ENCODE measurements around the gene SLC11A2.
A peak's percentile ranks its signal among the peaks of the same experiment; 100 is the strongest.

Gene SLC11A2

GRCh38 chr12:50981319-50982239 is 44.6 kb downstream of the SLC11A2 start:
- no peak for TF ChIP-seq ZFX (IDR thresholded peaks at IDR 0.05; ENCODE audit: borderline replicate concordance)
- TF ChIP-seq CTCF (IDR thresholded peaks at IDR 0.05) = no peak
- H3K27ac ChIP-seq = peak overlapping the region; percentile 39

DNA sequence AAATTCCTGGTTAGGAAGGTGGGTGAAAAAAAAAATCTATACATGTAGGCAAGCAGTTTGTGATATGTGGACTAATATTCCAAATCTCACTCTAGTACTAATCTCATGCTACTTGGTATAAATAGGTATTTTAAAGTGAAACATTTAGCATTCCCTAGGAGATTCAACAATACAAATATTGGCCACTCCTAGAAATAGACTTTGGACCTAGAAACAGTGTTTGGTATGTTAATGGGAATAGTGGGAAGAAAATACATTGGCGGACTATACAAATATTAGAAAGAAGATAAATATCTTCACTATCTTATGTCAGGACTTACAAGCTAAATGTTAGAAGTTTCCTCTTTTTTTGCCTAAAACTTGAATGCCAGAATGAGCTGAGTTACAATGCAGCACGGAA is 45.6 kb downstream of the SLC11A2 start:
- H3K27ac ChIP-seq = peak overlapping the region; percentile 39
- TF ChIP-seq ZFX (IDR thresholded peaks at IDR 0.05; ENCODE audit: borderline replicate concordance) = no peak
- no peak for TF ChIP-seq CTCF (IDR thresholded peaks at IDR 0.05)

GRCh38 chr12:50979369-50980052 is 46.7 kb downstream of the SLC11A2 start:
- H3K27ac ChIP-seq = peak overlapping the region; percentile 39
- TF ChIP-seq ZFX (IDR thresholded peaks at IDR 0.05; ENCODE audit: borderline replicate concordance) (no peak), CTCF (IDR thresholded peaks at IDR 0.05) (no peak)

- no peak overlapping the region for H3K27ac ChIP-seq
- no peak for TF ChIP-seq ZFX (IDR thresholded peaks at IDR 0.05; ENCODE audit: borderline replicate concordance)
- no peak for TF ChIP-seq CTCF (IDR thresholded peaks at IDR 0.05)
Measured at GRCh38 chr12:50971946-50972345, 54.2 kb downstream of the SLC11A2 start.

DNA sequence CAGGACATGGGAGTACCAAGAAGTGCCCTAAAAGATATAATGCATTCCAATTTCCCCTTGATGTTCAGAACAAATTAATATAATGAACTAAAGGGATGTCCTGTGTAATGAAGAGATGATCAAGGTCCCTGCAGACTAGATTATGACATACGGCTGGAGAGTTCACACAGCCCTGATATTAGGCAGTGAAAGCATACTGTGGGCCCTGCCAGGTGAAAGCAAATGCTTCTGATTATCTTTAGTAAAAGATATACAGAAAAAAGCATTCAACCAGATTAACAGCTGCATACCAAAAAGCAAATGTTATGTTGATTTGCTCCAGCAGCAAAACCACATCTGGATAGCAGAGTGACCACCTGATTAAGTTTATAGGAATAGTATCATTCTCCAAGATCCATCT is 61.8 kb downstream of the SLC11A2 start:
- TF ChIP-seq ZFX (IDR thresholded peaks at IDR 0.05; ENCODE audit: borderline replicate concordance) (no peak), CTCF (IDR thresholded peaks at IDR 0.05) (no peak)
- H3K27ac ChIP-seq = no peak overlapping the region

GRCh38 chr12:50961708-50962107 is 64.5 kb downstream of the SLC11A2 start:
- H3K27ac ChIP-seq = no peak overlapping the region
- TF ChIP-seq CTCF (IDR thresholded peaks at IDR 0.05) (no peak), ZFX (IDR thresholded peaks at IDR 0.05; ENCODE audit: borderline replicate concordance) (no peak)

DNA sequence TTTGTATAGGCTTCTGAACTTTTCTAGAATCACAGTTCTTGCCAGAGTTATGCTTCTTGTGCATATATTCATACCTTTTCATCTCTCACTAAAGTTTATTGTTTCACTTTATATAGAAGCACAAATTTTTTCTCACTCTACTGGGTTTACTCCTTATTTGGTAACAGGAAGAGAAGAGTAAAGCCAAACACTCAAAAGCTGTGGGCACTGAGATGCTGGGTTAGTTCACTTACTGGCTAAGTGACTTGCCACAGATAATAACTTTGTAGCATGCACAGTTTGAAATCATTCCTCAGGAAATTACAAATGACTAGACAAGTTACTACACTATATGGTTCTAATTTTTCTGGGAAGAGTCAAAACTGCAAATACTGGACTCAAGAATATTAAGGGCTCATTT is 66.1 kb downstream of the SLC11A2 start:
- H3K27ac ChIP-seq = no peak overlapping the region
- TF ChIP-seq ZFX (IDR thresholded peaks at IDR 0.05; ENCODE audit: borderline replicate concordance) = no peak
